H9 (cell line): ENCODE measurements around the gene EFNA5. TPM values are rescaled to one million over a fixed set of nuclear protein-coding genes. Genes with fewer than 3 reads are reported as not detected.

Experiments used
- DNase-seq: peaks from one replicate; pipeline ENCODE4 v3.0.0-alpha.2; 2017
- H2AFZ ChIP-seq: one replicate; pipeline ENCODE4 v1.6.1; 2013; ENCODE audit warnings: mild to moderate bottlenecking, low read length, control low read depth, moderate library complexity
- H2AK5ac ChIP-seq: 2 replicates; pipeline ENCODE4 v1.6.1; 2013; ENCODE audit warnings: low read length, control low read depth, mixed read lengths; ENCODE audit not compliant: insufficient read length
- H2BK120ac ChIP-seq: one replicate; pipeline ENCODE4 v1.6.1; 2013; ENCODE audit warnings: low read depth, mild to moderate bottlenecking, low read length, control low read depth, inconsistent platforms; ENCODE audit not compliant: poor library complexity, severe bottlenecking
- H2BK12ac ChIP-seq: 2 replicates; pipeline ENCODE4 v1.6.1; 2013; ENCODE audit warnings: low read length, control low read depth, mixed read lengths, low read depth; ENCODE audit not compliant: insufficient read length
- H2BK15ac ChIP-seq: 2 replicates; pipeline ENCODE4 v1.6.1; 2013; ENCODE audit warnings: low read depth, low read length, control low read depth
- H2BK20ac ChIP-seq: one replicate; pipeline ENCODE4 v1.6.1; 2013; ENCODE audit warnings: low read depth, mild to moderate bottlenecking, low read length, control low read depth, inconsistent platforms; ENCODE audit not compliant: poor library complexity, severe bottlenecking
- H2BK5ac ChIP-seq: 2 replicates; pipeline ENCODE4 v1.6.1; 2013; ENCODE audit warnings: low read length, control low read depth, mixed read lengths; ENCODE audit not compliant: insufficient read length
- H3K14ac ChIP-seq: 2 replicates; pipeline ENCODE4 v1.6.1; 2013; ENCODE audit warnings: low read length, control low read depth; ENCODE audit not compliant: insufficient read depth
- H3K18ac ChIP-seq: 2 replicates; pipeline ENCODE4 v1.6.1; 2013; ENCODE audit warnings: low read depth, mild to moderate bottlenecking, mixed read lengths, low read length, control low read depth; ENCODE audit not compliant: insufficient read length
- H3K23ac ChIP-seq: 2 replicates; pipeline ENCODE4 v1.6.1; 2013; ENCODE audit warnings: low read length, control low read depth, mixed read lengths, low read depth; ENCODE audit not compliant: insufficient read length
- H3K23me2 ChIP-seq: 2 replicates; pipeline ENCODE4 v1.6.1; 2013; ENCODE audit warnings: low read depth, mild to moderate bottlenecking, mixed read lengths, low read length, control low read depth; ENCODE audit not compliant: insufficient read length, poor library complexity, severe bottlenecking
- H3K27ac ChIP-seq: 2 replicates; pipeline ENCODE4 v1.5.1; 2013; ENCODE audit warnings: low read length, control low read depth, mixed read lengths, low read depth; ENCODE audit not compliant: insufficient read length
- H3K27me3 ChIP-seq: 2 replicates; pipeline ENCODE4 v1.6.1; 2013; ENCODE audit warnings: low read length, control low read depth, inconsistent platforms; ENCODE audit not compliant: insufficient read depth
- H3K4ac ChIP-seq: 2 replicates; pipeline ENCODE4 v1.6.1; 2013; ENCODE audit warnings: low read depth, mild to moderate bottlenecking, control low read depth, inconsistent platforms, low read length, moderate library complexity
- H3K4me1 ChIP-seq: 2 replicates; pipeline ENCODE4 v1.6.1; 2013; ENCODE audit warnings: low read length, control low read depth, inconsistent platforms; ENCODE audit not compliant: insufficient read depth
- H3K4me2 ChIP-seq: 2 replicates; pipeline ENCODE4 v1.6.1; 2013; ENCODE audit warnings: low read length, control low read depth, mixed read lengths; ENCODE audit not compliant: insufficient read length, insufficient read depth
- H3K56ac ChIP-seq: 2 replicates; pipeline ENCODE4 v1.6.1; 2013; ENCODE audit warnings: low read depth, mild to moderate bottlenecking, mixed read lengths, low read length, control low read depth; ENCODE audit not compliant: insufficient read length
- H3K79me1 ChIP-seq: 2 replicates; pipeline ENCODE4 v1.6.1; 2013; ENCODE audit warnings: low read depth, mild to moderate bottlenecking, moderate library complexity, low read length, control low read depth, inconsistent platforms; ENCODE audit not compliant: insufficient read depth, poor library complexity, severe bottlenecking
- H3K79me2 ChIP-seq: 2 replicates; pipeline ENCODE4 v1.6.1; 2013; ENCODE audit warnings: low read length, control low read depth, inconsistent platforms; ENCODE audit not compliant: insufficient read depth
- H3K9ac ChIP-seq: 2 replicates; pipeline ENCODE4 v1.6.1; 2013; ENCODE audit warnings: low read length, control low read depth, mixed read lengths; ENCODE audit not compliant: insufficient read length; ENCODE audit errors: extremely low read depth
- H3K9me3 ChIP-seq: one replicate; pipeline ENCODE4 v1.6.1; 2013; ENCODE audit warnings: low read depth, low read length, inconsistent platforms; ENCODE audit not compliant: control insufficient read depth
- H3T11ph ChIP-seq: one replicate; pipeline ENCODE4 v1.6.1; 2013; ENCODE audit warnings: mild to moderate bottlenecking, low read length, control low read depth, inconsistent platforms
- H4K20me1 ChIP-seq: one replicate; pipeline ENCODE4 v1.6.1; 2013; ENCODE audit not compliant: control insufficient read depth, insufficient read length, insufficient read depth
- H4K5ac ChIP-seq: 2 replicates; pipeline ENCODE4 v1.6.1; 2013; ENCODE audit warnings: low read depth, mild to moderate bottlenecking, mixed read lengths, low read length, control low read depth; ENCODE audit not compliant: insufficient read length
- H4K8ac ChIP-seq: replicated peaks from 2 replicates; pipeline ENCODE4 v1.6.1; 2013; ENCODE audit warnings: low read length, control low read depth, mixed read lengths, low read depth; ENCODE audit not compliant: insufficient read length
- H4K91ac ChIP-seq: 2 replicates; pipeline ENCODE4 v1.6.1; 2013; ENCODE audit warnings: low read depth, mild to moderate bottlenecking, moderate library complexity, mixed read lengths, low read length, control low read depth; ENCODE audit not compliant: insufficient read length
- H3K27ac Mint-ChIP-seq, 3 experiments: 2 replicates in 2 of 3; 3 replicates in 1 of 3; pipeline ENCODE4 v1.8.0; 2020 to 2021; ENCODE audit warnings: mixed read lengths in 3 of 3, mild to moderate bottlenecking in 1 of 3, moderate library complexity in 1 of 3
- H3K27me3 Mint-ChIP-seq: 2 replicates; pipeline ENCODE4 v1.8.0; 2021; ENCODE audit warnings: low read depth, mild to moderate bottlenecking, moderate library complexity, mixed read lengths
- H3K36me3 Mint-ChIP-seq, 3 experiments: 2 replicates in 2 of 3; 3 replicates in 1 of 3; pipeline ENCODE4 v1.8.0; 2020 to 2021; ENCODE audit warnings: low read depth in 3 of 3, mixed read lengths in 3 of 3; ENCODE audit not compliant: insufficient read depth in 1 of 3
- H3K4me1 Mint-ChIP-seq, 2 experiments: 2 replicates each; pipeline ENCODE4 v1.8.0; 2020; ENCODE audit warnings: mixed read lengths in 2 of 2
- H3K4me3 Mint-ChIP-seq, 2 experiments: 2 replicates in 1 of 2; 3 replicates in 1 of 2; pipeline ENCODE4 v1.8.0; 2020 to 2021; ENCODE audit warnings: mild to moderate bottlenecking in 2 of 2, mixed read lengths in 2 of 2, moderate library complexity in 1 of 2
- H3K9me3 Mint-ChIP-seq, 2 experiments: 2 replicates in 1 of 2; 3 replicates in 1 of 2; pipeline ENCODE4 v1.8.0; 2020; ENCODE audit warnings: mild to moderate bottlenecking in 2 of 2, mixed read lengths in 2 of 2, moderate library complexity in 1 of 2
- WGBS: extraction: QIAGEN DNeasy Blood & Tissue Kit; methylation state at CpG from one replicate; pipeline ENCODE4 v1.1.7; 2013; ENCODE audit warnings: missing lambda C conversion rate, low lambda C conversion rate, mixed read lengths; ENCODE audit not compliant: insufficient read length; ENCODE audit errors: extremely low coverage; 5-methylcytosine and 5-hydroxymethylcytosine counted together
- total RNA-seq: library from RNA; stranded (reverse); gene quantifications from 2 replicates; pipeline ENCODE4 v1.2.1, GENCODE V29; 2021
- TF ChIP-seq, protein P1 (sequence below): fragments of 200-600 bp; sonication (generic); conservative IDR thresholded peaks from 3 replicates; pipeline ENCODE4 v1.8.0; 2021; ENCODE audit warnings: antibody characterized with exemption, mild to moderate bottlenecking

Gene EFNA5
- total RNA-seq, 1 experiment from 2014 or later = 20.4 TPM

GRCh38 chr5:107654827-107655226, 15.9 kb downstream of the EFNA5 start:
- Histone ChIP-seq H4K91ac (no peak overlapping the region), H3K23ac (no peak overlapping the region), H3K4me2 (no peak overlapping the region), H3K9me3 (no peaks in the 10 kb centered on the region), H3K27me3 (no peaks in the 10 kb centered on the region), H3K79me1 (no peaks in the 10 kb centered on the region), H2BK5ac (no peak overlapping the region), H3K14ac (no peak overlapping the region), H2BK12ac (no peak overlapping the region), H2AFZ (no peak overlapping the region), H2BK15ac (no peak overlapping the region), H4K20me1 (no peaks in the 10 kb centered on the region), H3K56ac (no peak overlapping the region), H3K4me1 (no peaks in the 10 kb centered on the region; the same call in 1 of the 2 replicates), H4K5ac (no peak overlapping the region), H3K79me2 (no peaks in the 10 kb centered on the region), H3K9ac (no peak overlapping the region), H4K8ac (no peak overlapping the region), H3K4ac (no peak overlapping the region), H2BK120ac (no peak overlapping the region), H3K27ac (no peak overlapping the region), H2BK20ac (no peak overlapping the region), H2AK5ac (no peak overlapping the region), H3K18ac (no peak overlapping the region), H3T11ph (no peak overlapping the region), H3K23me2 (no peaks in the 10 kb centered on the region)
- H3K4me1 Mint-ChIP-seq = peaks cover 48 to 64% of the 10 kb centered on the region in 2 experiments
- WGBS = no CpG with 5 or more reads among the region's 1 CpG
- DNase-seq = no peak
- TF ChIP-seq, protein P1, sequence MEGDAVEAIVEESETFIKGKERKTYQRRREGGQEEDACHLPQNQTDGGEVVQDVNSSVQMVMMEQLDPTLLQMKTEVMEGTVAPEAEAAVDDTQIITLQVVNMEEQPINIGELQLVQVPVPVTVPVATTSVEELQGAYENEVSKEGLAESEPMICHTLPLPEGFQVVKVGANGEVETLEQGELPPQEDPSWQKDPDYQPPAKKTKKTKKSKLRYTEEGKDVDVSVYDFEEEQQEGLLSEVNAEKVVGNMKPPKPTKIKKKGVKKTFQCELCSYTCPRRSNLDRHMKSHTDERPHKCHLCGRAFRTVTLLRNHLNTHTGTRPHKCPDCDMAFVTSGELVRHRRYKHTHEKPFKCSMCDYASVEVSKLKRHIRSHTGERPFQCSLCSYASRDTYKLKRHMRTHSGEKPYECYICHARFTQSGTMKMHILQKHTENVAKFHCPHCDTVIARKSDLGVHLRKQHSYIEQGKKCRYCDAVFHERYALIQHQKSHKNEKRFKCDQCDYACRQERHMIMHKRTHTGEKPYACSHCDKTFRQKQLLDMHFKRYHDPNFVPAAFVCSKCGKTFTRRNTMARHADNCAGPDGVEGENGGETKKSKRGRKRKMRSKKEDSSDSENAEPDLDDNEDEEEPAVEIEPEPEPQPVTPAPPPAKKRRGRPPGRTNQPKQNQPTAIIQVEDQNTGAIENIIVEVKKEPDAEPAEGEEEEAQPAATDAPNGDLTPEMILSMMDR = no peak
- H3K36me3 Mint-ChIP-seq = no peaks in the 10 kb centered on the region
- no peaks in the 10 kb centered on the region for H3K27me3 Mint-ChIP-seq
- no peaks in the 10 kb centered on the region for H3K9me3 Mint-ChIP-seq
- no peak overlapping the region for H3K27ac Mint-ChIP-seq
- no peak overlapping the region for H3K4me3 Mint-ChIP-seq
